IMR-90 (cell line): ENCODE data around the gene MCRIP2. TPM values are rescaled to one million over a fixed set of nuclear protein-coding genes. Genes with fewer than 3 reads are reported as not detected.

Experiments used
- ATAC-seq: fragments of 200-7000 bp; cut with Tn5 transposase; 2 replicates; pipeline ENCODE4 v1.9.1; 2020; ENCODE audit warnings: low read depth, mild to moderate bottlenecking, moderate library complexity
- BruUV-seq: library from RNA; stranded (reverse); fragments of 400-500 nt; replicated peaks from 2 replicates; lab custom pipeline; 2021; lab: Mats Ljungman, UMichigan
- CTCF ChIA-PET: fragments of 300-600 bp; formaldehyde crosslinking; extraction: SDS; loops from one replicate; lab custom pipeline; 2021; ENCODE audit warnings: antibody characterized with exemption; lab: Yijun Ruan, JAX
- POLR2A ChIA-PET: fragments of 300-600 bp; sonication (Branson Sonifier 250); formaldehyde crosslinking; loops from one replicate; lab custom pipeline; 2022; ENCODE audit warnings: antibody characterized with exemption; ENCODE audit not compliant: unreplicated experiment; lab: Charles Lee
- DNase-seq: peaks from one replicate; pipeline ENCODE4 v3.0.0; 2013
- H2AFZ ChIP-seq: replicated peaks from 2 replicates; pipeline ENCODE3; 2013; ENCODE audit warnings: low read length, mild to moderate bottlenecking; ENCODE audit not compliant: poor library complexity
- H2AK5ac ChIP-seq: 2 replicates; pipeline ENCODE4 v1.6.1; 2013; ENCODE audit warnings: low read depth, low read length, inconsistent platforms
- H2AK9ac ChIP-seq: replicated peaks from 2 replicates; pipeline ENCODE3; 2013; ENCODE audit warnings: mild to moderate bottlenecking, low read depth, low read length, moderate library complexity; ENCODE audit not compliant: poor library complexity
- H2BK120ac ChIP-seq: 2 replicates; pipeline ENCODE4 v1.6.1; 2013; ENCODE audit warnings: low read depth, low read length, inconsistent platforms
- H2BK15ac ChIP-seq: 3 replicates; pipeline ENCODE4 v1.6.1; 2013; ENCODE audit warnings: low read depth, low read length, inconsistent platforms
- H2BK20ac ChIP-seq: 2 replicates; pipeline ENCODE4 v1.6.1; 2013; ENCODE audit warnings: low read depth, mild to moderate bottlenecking, inconsistent platforms, low read length, moderate library complexity
- H2BK5ac ChIP-seq: 2 replicates; pipeline ENCODE4 v1.6.1; 2013; ENCODE audit warnings: mild to moderate bottlenecking, low read depth, low read length, inconsistent platforms; ENCODE audit not compliant: poor library complexity, severe bottlenecking
- H3K14ac ChIP-seq: replicated peaks from 2 replicates; pipeline ENCODE4 v1.6.1; 2013; ENCODE audit warnings: low read depth, low read length, inconsistent platforms
- H3K18ac ChIP-seq: 2 replicates; pipeline ENCODE4 v1.6.1; 2013; ENCODE audit warnings: low read depth, low read length, control low read depth
- H3K23ac ChIP-seq: 2 replicates; pipeline ENCODE4 v1.6.1; 2013; ENCODE audit warnings: low read depth, low read length, inconsistent platforms
- H3K27ac ChIP-seq: 2 replicates; pipeline ENCODE4 v1.5.1; 2013; ENCODE audit warnings: mild to moderate bottlenecking, control low read depth, low read length; ENCODE audit not compliant: insufficient read depth
- H3K27me3 ChIP-seq: 2 replicates; pipeline ENCODE4 v1.6.1; 2013; ENCODE audit warnings: low read length; ENCODE audit not compliant: control insufficient read depth, insufficient read depth
- H3K36me3 ChIP-seq: 2 replicates; pipeline ENCODE4 v1.6.1; 2013; ENCODE audit warnings: low read length, mixed read lengths; ENCODE audit not compliant: control insufficient read depth, insufficient read depth
- H3K4ac ChIP-seq: 2 replicates; pipeline ENCODE4 v1.6.1; 2013; ENCODE audit warnings: low read depth, low read length, inconsistent platforms
- H3K4me1 ChIP-seq: 2 replicates; pipeline ENCODE4 v1.6.1; 2013; ENCODE audit warnings: low read length, mixed read lengths; ENCODE audit not compliant: control insufficient read depth, insufficient read depth
- H3K4me2 ChIP-seq: 2 replicates; pipeline ENCODE4 v1.6.1; 2013; ENCODE audit warnings: low read depth, mild to moderate bottlenecking, control low read depth, low read length, moderate library complexity
- H3K4me3 ChIP-seq: 2 replicates; pipeline ENCODE4 v1.5.1; 2013; ENCODE audit warnings: low read depth, mild to moderate bottlenecking, control low read depth, low read length, moderate library complexity; ENCODE audit not compliant: insufficient read depth
- H3K56ac ChIP-seq: 2 replicates; pipeline ENCODE4 v1.6.1; 2013; ENCODE audit warnings: low read length, inconsistent platforms; ENCODE audit not compliant: insufficient read depth; ENCODE audit errors: extremely low read depth
- H3K79me1 ChIP-seq, 2 experiments: 2 replicates each; pipeline ENCODE4 v1.6.1; 2013; ENCODE audit warnings: low read length in 2 of 2, inconsistent platforms in 1 of 2, low read depth in 1 of 2
- H3K9ac ChIP-seq: 2 replicates; pipeline ENCODE4 v1.6.1; 2013; ENCODE audit warnings: low read depth, low read length, control low read depth
- H3K9me1 ChIP-seq: 2 replicates; pipeline ENCODE4 v1.6.1; 2013; ENCODE audit warnings: low read length, inconsistent platforms; ENCODE audit not compliant: insufficient read depth
- H3K9me3 ChIP-seq: 2 replicates; pipeline ENCODE4 v1.6.1; 2013; ENCODE audit warnings: low read length; ENCODE audit not compliant: control insufficient read depth, insufficient read depth
- H4K20me1 ChIP-seq: 2 replicates; pipeline ENCODE4 v1.6.1; 2013; ENCODE audit warnings: low read length, inconsistent platforms; ENCODE audit not compliant: insufficient read depth
- H4K5ac ChIP-seq: 2 replicates; pipeline ENCODE4 v1.6.1; 2013; ENCODE audit warnings: mild to moderate bottlenecking, low read depth, low read length, control low read depth
- H4K8ac ChIP-seq, 2 experiments: 2 replicates each; pipeline ENCODE4 v1.6.1; 2013; ENCODE audit warnings: low read depth in 2 of 2, low read length in 2 of 2, control low read depth in 1 of 2, inconsistent platforms in 1 of 2
- H4K91ac ChIP-seq: 2 replicates; pipeline ENCODE4 v1.6.1; 2013; ENCODE audit warnings: low read depth, low read length, inconsistent platforms; ENCODE audit not compliant: insufficient read depth
- CTCF ChIP-seq: conservative IDR thresholded peaks from 2 replicates; pipeline ENCODE4 v1.5.1; 2012; ENCODE audit warnings: mild to moderate bottlenecking, low read depth, low read length, improper control_type of control experiment
- WGBS, 2 experiments: methylation state at CpG; one replicate each; pipeline versions ENCODE4 v1.1.5 to v1.1.7; 2013; ENCODE audit warnings: missing lambda C conversion rate in 2 of 2; ENCODE audit not compliant: insufficient read length in 1 of 2; ENCODE audit errors: extremely low coverage in 2 of 2; 5-methylcytosine and 5-hydroxymethylcytosine counted together
- dilution Hi-C: fragments of 300-500 bp; cut with HindIII; formaldehyde crosslinking; loops from one replicate; pipeline ENCODE4 v1.14.3; 2018; ENCODE audit warnings: low sequenced_read_pairs; ENCODE audit not compliant: unreplicated experiment
- in situ Hi-C: fragments of 300-500 bp; cut with MboI; formaldehyde crosslinking; loops from 3 replicates; pipeline ENCODE4 v1.14.3; 2019; ENCODE audit warnings: low sequenced_read_pairs, inconsistent platforms, mixed read lengths
- intact Hi-C: fragments of 100-400 bp; cut with micrococcal nuclease; formaldehyde crosslinking; loops from 2 replicates; pipeline ENCODE4 v1.10.0; 2022
- polyA plus RNA-seq, 3 experiments: library from polyadenylated mRNA; depleted of rRNA; stranded (reverse); fragments of >200 nt; gene quantifications; 2 replicates each; pipeline ENCODE4 v1.2.3, GENCODE V29; 2012; ENCODE audit warnings: low replicate concordance in 1 of 3
- total RNA-seq: library from RNA; depleted of rRNA; stranded (reverse); fragments of >200 nt; gene quantifications from 2 replicates; pipeline ENCODE4 v1.2.3, GENCODE V29; 2012

The MCRIP2 gene
- total and polyA plus RNA-seq, 2 of the 4 experiments (the other 2 are of a cell fraction): 6.3 to 19.6 TPM

GRCh38 chr16:694187-694862 lies 52.7 kb downstream of the MCRIP2 start:
- POLR2A ChIA-PET: no interaction called here
- CTCF ChIA-PET: no interaction called here
- BruUV-seq: no TSS peak
- no peak overlapping the region for H2AK5ac ChIP-seq
- H3K9me1 ChIP-seq: peaks cover 7% of the 10 kb centered on the region
- no peaks in the 10 kb centered on the region; the same call in 1 of the 2 replicates for H3K9me3 ChIP-seq
- no peak overlapping the region for H2BK120ac ChIP-seq
- dilution Hi-C loops: no loop called here
- no peak overlapping the region for H2AK9ac ChIP-seq
- H3K56ac ChIP-seq: no peak overlapping the region
- no peak overlapping the region for H3K4me3 ChIP-seq
- H3K4me2 ChIP-seq: no peak overlapping the region
- intact Hi-C loops: no loop called here
- ATAC-seq (no peak), DNase-seq (no peak)
- H3K9ac ChIP-seq: no peak overlapping the region
- no peak overlapping the region for H3K14ac ChIP-seq
- peaks cover 4% of the 10 kb centered on the region; the same call in 1 of the 2 replicates for H4K20me1 ChIP-seq
- no peak overlapping the region for H4K91ac ChIP-seq
- peaks cover 5 to 7% of the 10 kb centered on the region in 2 experiments; a peak in 3 of 4 replicates for H3K79me1 ChIP-seq
- no peak overlapping the region for H4K5ac ChIP-seq
- 1% methylated on average over 15 of the region's 64 CpGs; no CpG with 5 or more reads in 1 of the 2 experiments for WGBS, 2 experiments
- no peak for TF ChIP-seq CTCF
- H2BK15ac ChIP-seq: no peak overlapping the region
- H4K8ac ChIP-seq: no peak overlapping the region
- no peaks in the 10 kb centered on the region for H3K36me3 ChIP-seq
- no peak overlapping the region for H2BK20ac ChIP-seq
- H2BK5ac ChIP-seq: no peak overlapping the region
- in situ Hi-C loops: no loop called here
- no peak overlapping the region for H3K27ac ChIP-seq
- H2AFZ ChIP-seq: no peak overlapping the region
- H3K18ac ChIP-seq: no peak overlapping the region
- no peak overlapping the region for H3K23ac ChIP-seq
- peaks cover 7% of the 10 kb centered on the region; the same call in 1 of the 2 replicates for H3K4me1 ChIP-seq
- peaks cover 53% of the 10 kb centered on the region for H3K27me3 ChIP-seq
- H3K4ac ChIP-seq: no peak overlapping the region
